Amygdala (tissue), 56 donors: ENCODE data around the gene BCL2.

Experiments
- DNase-seq, 56 donors: peaks; one replicate each; lab custom pipeline; 2025; lab: John Stamatoyannopoulos, UW

The BCL2 gene

GRCh38 chr18:63078471-63078870 lies 241.1 kb downstream of the BCL2 start:
- DNase-seq, result no peak

- DNase-seq, result peak in 55 of 56 donors; percentile 5 to 86 (median 65)
These were observed 244.6 kb downstream of the BCL2 start for GRCh38 chr18:63074981-63075404.

GRCh38 chr18:63073481-63073880 lies 246.1 kb downstream of the BCL2 start:
- no peak for DNase-seq
